ENCODE results near the gene AJAP1. TPM values are rescaled to one million over a fixed set of nuclear protein-coding genes. Genes with fewer than 3 reads are reported as not detected.

Gene AJAP1
- total and polyA plus RNA-seq, 4 donors = 0.16 to 2.3 TPM; not detected in 2

GRCh38 chr1:4689941-4690635 lies 35.7 kb downstream of the AJAP1 start:
- H3K27ac ChIP-seq (ENCODE audit: low read depth in 1 of 2, low read length in 2 of 2) = no peak overlapping the region
- ATAC-seq (ENCODE audit: low FRiP score) (no peak), DNase-seq (no peak)
- no peaks in the 10 kb centered on the region for H3K36me3 ChIP-seq (ENCODE audit: control insufficient read depth in 1 of 2, insufficient read depth in 2 of 2, low read length in 1 of 2)
- no peak overlapping the region for H3K4me3 ChIP-seq (ENCODE audit: low read length in 2 of 2)
- no peaks in the 10 kb centered on the region for H3K4me1 ChIP-seq (ENCODE audit: control insufficient read depth in 1 of 2, insufficient read depth in 2 of 2, low read length in 2 of 2)
- 88 to 90% methylated on average over 19 of the region's 19 CpGs for WGBS, 2 donors
- intact Hi-C loops (cut with DNase I) = no loop called here
- H3K27me3 ChIP-seq (ENCODE audit: control insufficient read depth in 1 of 2, insufficient read depth in 2 of 2, low read length in 1 of 2) = no peaks in the 10 kb centered on the region
- peaks cover 2% of the 10 kb centered on the region for H3K9me3 ChIP-seq (ENCODE audit: control insufficient read depth, low read length)

- H3K27me3 ChIP-seq (ENCODE audit: control insufficient read depth in 1 of 2, insufficient read depth in 2 of 2, low read length in 1 of 2) = no peaks in the 10 kb centered on the region
- peaks cover 3% of the 10 kb centered on the region for H3K9me3 ChIP-seq (ENCODE audit: control insufficient read depth, low read length)
- 84 to 90% methylated on average over 19 of the region's 19 CpGs for WGBS, 2 donors
- no peaks in the 10 kb centered on the region for H3K36me3 ChIP-seq (ENCODE audit: control insufficient read depth in 1 of 2, insufficient read depth in 2 of 2, low read length in 1 of 2)
- H3K4me1 ChIP-seq (ENCODE audit: control insufficient read depth in 1 of 2, insufficient read depth in 2 of 2, low read length in 2 of 2) = no peaks in the 10 kb centered on the region
- no peak for ATAC-seq (ENCODE audit: low FRiP score)
- intact Hi-C loops (cut with DNase I) = no loop called here
- no peak overlapping the region for H3K4me3 ChIP-seq (ENCODE audit: low read length in 2 of 2)
- no peak for DNase-seq
- no peak overlapping the region for H3K27ac ChIP-seq (ENCODE audit: low read depth in 1 of 2, low read length in 2 of 2)
Measured at GRCh38 chr1:4690951-4691675, 36.7 kb downstream of the AJAP1 start.

GRCh38 chr1:4691766-4692405 lies 37.5 kb downstream of the AJAP1 start:
- peaks cover 3% of the 10 kb centered on the region for H3K9me3 ChIP-seq (ENCODE audit: control insufficient read depth, low read length)
- 80 to 87% methylated on average over 26 of the region's 26 CpGs for WGBS, 2 donors
- no peak for ATAC-seq (ENCODE audit: low FRiP score)

GRCh38 chr1:4692437-4692836 lies 38.0 kb downstream of the AJAP1 start:
- WGBS, 2 donors = 70 to 74% methylated on average over 5 to 6 of the region's 6 CpGs
- intact Hi-C loops (cut with DNase I) = no loop called here
- no peak for DNase-seq
- no peak for ATAC-seq (ENCODE audit: low FRiP score)
- Histone ChIP-seq H3K36me3 (ENCODE audit: control insufficient read depth in 1 of 2, insufficient read depth in 2 of 2, low read length in 1 of 2) (no peaks in the 10 kb centered on the region), H3K9me3 (ENCODE audit: control insufficient read depth, low read length) (peaks cover 3% of the 10 kb centered on the region), H3K27me3 (ENCODE audit: control insufficient read depth in 1 of 2, insufficient read depth in 2 of 2, low read length in 1 of 2) (no peaks in the 10 kb centered on the region), H3K4me1 (ENCODE audit: control insufficient read depth in 1 of 2, insufficient read depth in 2 of 2, low read length in 2 of 2) (no peaks in the 10 kb centered on the region), H3K4me3 (ENCODE audit: low read length in 2 of 2) (no peak overlapping the region), H3K27ac (ENCODE audit: low read depth in 1 of 2, low read length in 2 of 2) (no peak overlapping the region)

More at GRCh38 chr1:4691766-4692405, 37.5 kb downstream of the AJAP1 start:
- intact Hi-C loops (cut with DNase I) = no loop called here
- no peaks in the 10 kb centered on the region for H3K27me3 ChIP-seq (ENCODE audit: control insufficient read depth in 1 of 2, insufficient read depth in 2 of 2, low read length in 1 of 2)
- DNase-seq = no peak
- H3K4me3 ChIP-seq (ENCODE audit: low read length in 2 of 2) = no peak overlapping the region
- no peaks in the 10 kb centered on the region for H3K36me3 ChIP-seq (ENCODE audit: control insufficient read depth in 1 of 2, insufficient read depth in 2 of 2, low read length in 1 of 2)
- H3K27ac ChIP-seq (ENCODE audit: low read depth in 1 of 2, low read length in 2 of 2) = no peak overlapping the region
- no peaks in the 10 kb centered on the region for H3K4me1 ChIP-seq (ENCODE audit: control insufficient read depth in 1 of 2, insufficient read depth in 2 of 2, low read length in 2 of 2)

- intact Hi-C loops (cut with DNase I) = no loop called here
- H3K4me1 ChIP-seq (ENCODE audit: control insufficient read depth in 1 of 2, insufficient read depth in 2 of 2, low read length in 2 of 2) = no peaks in the 10 kb centered on the region
- no peak overlapping the region for H3K4me3 ChIP-seq (ENCODE audit: low read length in 2 of 2)
- DNase-seq = no peak
- H3K27me3 ChIP-seq (ENCODE audit: control insufficient read depth in 1 of 2, insufficient read depth in 2 of 2, low read length in 1 of 2) = no peaks in the 10 kb centered on the region
- no peaks in the 10 kb centered on the region for H3K36me3 ChIP-seq (ENCODE audit: control insufficient read depth in 1 of 2, insufficient read depth in 2 of 2, low read length in 1 of 2)
- peaks cover 3% of the 10 kb centered on the region for H3K9me3 ChIP-seq (ENCODE audit: control insufficient read depth, low read length)
- 39 to 50% methylated on average over 6 of the region's 6 CpGs for WGBS, 2 donors
- no peak overlapping the region for H3K27ac ChIP-seq (ENCODE audit: low read depth in 1 of 2, low read length in 2 of 2)
- no peak for ATAC-seq (ENCODE audit: low FRiP score)
Measured at GRCh38 chr1:4693331-4693730, 38.9 kb downstream of the AJAP1 start.

GRCh38 chr1:4693891-4694290 lies 39.5 kb downstream of the AJAP1 start:
- DNase-seq (no peak), ATAC-seq (ENCODE audit: low FRiP score) (no peak)
- peaks cover 3% of the 10 kb centered on the region for H3K9me3 ChIP-seq (ENCODE audit: control insufficient read depth, low read length)
- 80 to 82% methylated on average over 10 of the region's 10 CpGs for WGBS, 2 donors
- no peak overlapping the region for H3K27ac ChIP-seq (ENCODE audit: low read depth in 1 of 2, low read length in 2 of 2)
- H3K36me3 ChIP-seq (ENCODE audit: control insufficient read depth in 1 of 2, insufficient read depth in 2 of 2, low read length in 1 of 2) = no peaks in the 10 kb centered on the region
- intact Hi-C loops (cut with DNase I) = no loop called here
- H3K27me3 ChIP-seq (ENCODE audit: control insufficient read depth in 1 of 2, insufficient read depth in 2 of 2, low read length in 1 of 2) = no peaks in the 10 kb centered on the region
- H3K4me1 ChIP-seq (ENCODE audit: control insufficient read depth in 1 of 2, insufficient read depth in 2 of 2, low read length in 2 of 2) = no peaks in the 10 kb centered on the region
- no peak overlapping the region for H3K4me3 ChIP-seq (ENCODE audit: low read length in 2 of 2)

- ATAC-seq (ENCODE audit: low FRiP score) (no peak), DNase-seq (no peak)
- intact Hi-C loops (cut with DNase I) = no loop called here
- H3K4me1 ChIP-seq (ENCODE audit: control insufficient read depth in 1 of 2, insufficient read depth in 2 of 2, low read length in 2 of 2) = no peaks in the 10 kb centered on the region
- no peaks in the 10 kb centered on the region for H3K36me3 ChIP-seq (ENCODE audit: control insufficient read depth in 1 of 2, insufficient read depth in 2 of 2, low read length in 1 of 2)
- no peaks in the 10 kb centered on the region for H3K27me3 ChIP-seq (ENCODE audit: control insufficient read depth in 1 of 2, insufficient read depth in 2 of 2, low read length in 1 of 2)
- peaks cover 3% of the 10 kb centered on the region for H3K9me3 ChIP-seq (ENCODE audit: control insufficient read depth, low read length)
- 76 to 77% methylated on average over 9 of the region's 9 CpGs for WGBS, 2 donors
- no peak overlapping the region for H3K4me3 ChIP-seq (ENCODE audit: low read length in 2 of 2)
- H3K27ac ChIP-seq (ENCODE audit: low read depth in 1 of 2, low read length in 2 of 2) = no peak overlapping the region
Measured at GRCh38 chr1:4694492-4694891, 40.1 kb downstream of the AJAP1 start.

GRCh38 chr1:4695241-4695640 lies 40.8 kb downstream of the AJAP1 start:
- H3K9me3 ChIP-seq (ENCODE audit: control insufficient read depth, low read length) = peaks cover 3% of the 10 kb centered on the region
- no peaks in the 10 kb centered on the region for H3K27me3 ChIP-seq (ENCODE audit: control insufficient read depth in 1 of 2, insufficient read depth in 2 of 2, low read length in 1 of 2)
- no peaks in the 10 kb centered on the region for H3K4me1 ChIP-seq (ENCODE audit: control insufficient read depth in 1 of 2, insufficient read depth in 2 of 2, low read length in 2 of 2)
- DNase-seq (peak in 1 of 2 donors; percentile 58), ATAC-seq (ENCODE audit: low FRiP score) (no peak)
- intact Hi-C loops (cut with DNase I) = no loop called here
- no peak overlapping the region for H3K27ac ChIP-seq (ENCODE audit: low read depth in 1 of 2, low read length in 2 of 2)
- 90 to 92% methylated on average over 8 of the region's 8 CpGs for WGBS, 2 donors
- H3K36me3 ChIP-seq (ENCODE audit: control insufficient read depth in 1 of 2, insufficient read depth in 2 of 2, low read length in 1 of 2) = no peaks in the 10 kb centered on the region
- H3K4me3 ChIP-seq (ENCODE audit: low read length in 2 of 2) = no peak overlapping the region

All from aorta (tissue), 5 donors.